GM12801 (cell line): Measurements from ENCODE around the gene COG5.

Experiments
- TF ChIP-seq, protein P1 (sequence below): IDR thresholded peaks from one replicate; pipeline ENCODE4 v1.5.1; 2011; ENCODE audit warnings: control low read depth; ENCODE audit not compliant: insufficient read length; ENCODE audit errors: extremely low read depth

Gene COG5

DNA sequence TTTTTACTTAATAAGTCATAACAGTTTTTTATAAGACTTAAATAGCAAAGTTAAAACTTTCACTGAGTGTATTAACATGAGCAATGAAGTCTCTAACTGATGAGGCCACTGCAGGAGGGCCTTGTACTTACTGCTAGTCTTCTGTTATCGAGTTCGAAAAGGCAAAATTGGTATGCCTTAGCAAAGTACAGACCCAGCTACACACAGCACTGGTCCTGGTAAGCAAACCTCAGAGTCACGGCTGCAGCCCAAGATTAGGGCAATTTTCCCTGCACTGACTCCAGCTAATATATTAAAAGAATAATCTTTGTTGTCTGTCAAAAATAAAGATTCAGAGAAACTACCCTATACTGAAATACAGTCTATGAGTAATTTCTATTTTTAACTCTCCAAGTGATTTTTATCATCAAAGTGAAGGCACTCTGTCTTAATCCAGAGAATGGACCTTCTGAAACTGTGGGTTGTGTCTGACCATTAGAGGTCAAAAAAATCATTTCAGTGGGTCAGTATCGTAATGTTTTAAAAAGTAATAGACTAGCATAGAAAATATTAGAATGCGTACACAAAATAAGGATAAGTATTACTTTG lies 309.2 kb downstream of the COG5 start:
- TF ChIP-seq, protein P1, sequence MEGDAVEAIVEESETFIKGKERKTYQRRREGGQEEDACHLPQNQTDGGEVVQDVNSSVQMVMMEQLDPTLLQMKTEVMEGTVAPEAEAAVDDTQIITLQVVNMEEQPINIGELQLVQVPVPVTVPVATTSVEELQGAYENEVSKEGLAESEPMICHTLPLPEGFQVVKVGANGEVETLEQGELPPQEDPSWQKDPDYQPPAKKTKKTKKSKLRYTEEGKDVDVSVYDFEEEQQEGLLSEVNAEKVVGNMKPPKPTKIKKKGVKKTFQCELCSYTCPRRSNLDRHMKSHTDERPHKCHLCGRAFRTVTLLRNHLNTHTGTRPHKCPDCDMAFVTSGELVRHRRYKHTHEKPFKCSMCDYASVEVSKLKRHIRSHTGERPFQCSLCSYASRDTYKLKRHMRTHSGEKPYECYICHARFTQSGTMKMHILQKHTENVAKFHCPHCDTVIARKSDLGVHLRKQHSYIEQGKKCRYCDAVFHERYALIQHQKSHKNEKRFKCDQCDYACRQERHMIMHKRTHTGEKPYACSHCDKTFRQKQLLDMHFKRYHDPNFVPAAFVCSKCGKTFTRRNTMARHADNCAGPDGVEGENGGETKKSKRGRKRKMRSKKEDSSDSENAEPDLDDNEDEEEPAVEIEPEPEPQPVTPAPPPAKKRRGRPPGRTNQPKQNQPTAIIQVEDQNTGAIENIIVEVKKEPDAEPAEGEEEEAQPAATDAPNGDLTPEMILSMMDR: no peak

DNA sequence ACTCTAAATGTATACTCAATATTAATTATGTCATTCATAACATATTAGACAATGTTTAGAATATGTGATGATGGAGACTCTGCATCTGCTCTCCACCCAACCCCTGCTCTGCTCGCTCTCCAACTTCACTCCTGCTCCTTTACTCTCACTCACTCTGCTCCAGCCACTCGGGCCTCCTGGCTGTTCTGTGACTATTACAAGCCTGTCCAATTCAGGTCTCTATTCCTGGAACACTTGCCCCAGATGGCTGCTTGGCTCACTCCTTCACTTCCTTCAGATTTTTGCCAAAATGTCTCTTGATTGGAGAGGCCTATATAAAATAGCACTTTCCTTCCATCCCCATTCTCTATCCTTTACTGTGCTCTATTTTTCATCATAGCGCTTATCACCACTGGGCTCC lies 310.1 kb downstream of the COG5 start:
- TF ChIP-seq, protein P1: no peak

DNA sequence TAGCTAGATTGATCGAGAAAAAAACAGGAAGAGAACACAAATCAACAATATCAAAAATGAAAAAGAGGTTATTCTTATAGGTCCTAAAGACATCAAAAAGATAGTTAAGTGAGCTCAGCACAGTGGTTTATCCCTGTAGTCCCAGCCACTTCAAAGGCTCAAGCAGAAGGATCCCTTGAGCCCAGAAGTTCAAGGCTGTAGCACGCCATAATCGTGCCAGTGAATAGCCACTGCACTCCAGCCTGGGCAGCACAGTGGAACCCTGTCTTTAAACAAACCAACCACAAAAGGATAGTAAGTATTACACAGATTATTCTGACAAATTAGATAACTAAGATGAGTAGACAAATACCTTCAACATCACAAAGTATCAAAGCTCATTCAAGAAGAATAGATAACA lies 311.8 kb downstream of the COG5 start:
- TF ChIP-seq, protein P1: no peak

DNA sequence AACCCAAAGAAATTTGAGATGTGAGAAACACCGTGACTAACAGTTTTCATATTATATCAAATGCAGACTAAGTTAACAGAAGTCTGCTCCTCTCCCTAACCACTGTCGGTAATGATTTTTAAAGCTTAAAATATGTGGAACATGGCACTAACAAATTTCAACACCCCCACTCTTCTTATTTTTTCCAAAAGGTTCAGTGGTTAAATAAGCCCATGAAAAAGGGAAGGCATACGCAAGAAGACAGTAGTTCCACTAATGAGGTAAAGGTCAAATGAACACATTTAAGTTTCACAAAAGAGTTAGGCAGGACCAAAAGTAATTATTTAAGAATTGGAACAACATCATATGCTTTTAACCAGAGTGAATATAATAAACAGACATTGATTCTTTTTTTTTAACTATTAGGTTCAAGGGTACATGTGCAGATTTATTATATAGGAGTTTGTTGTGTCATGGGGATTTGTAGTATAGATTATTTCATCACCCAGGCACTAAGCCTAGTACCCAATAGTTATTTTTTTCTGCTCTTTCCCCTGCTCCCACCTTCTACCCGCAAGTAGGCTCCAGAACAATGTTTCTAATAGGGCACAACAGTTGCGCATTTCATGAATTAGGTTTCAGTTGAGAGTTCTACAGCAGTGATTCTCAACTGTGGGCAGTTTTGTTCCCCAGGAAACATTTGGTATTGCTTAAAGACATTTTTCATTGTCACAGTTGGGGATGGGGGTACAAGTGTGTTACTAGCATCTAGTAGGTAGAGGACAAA lies 315.0 kb downstream of the COG5 start:
- TF ChIP-seq, protein P1: no peak

DNA sequence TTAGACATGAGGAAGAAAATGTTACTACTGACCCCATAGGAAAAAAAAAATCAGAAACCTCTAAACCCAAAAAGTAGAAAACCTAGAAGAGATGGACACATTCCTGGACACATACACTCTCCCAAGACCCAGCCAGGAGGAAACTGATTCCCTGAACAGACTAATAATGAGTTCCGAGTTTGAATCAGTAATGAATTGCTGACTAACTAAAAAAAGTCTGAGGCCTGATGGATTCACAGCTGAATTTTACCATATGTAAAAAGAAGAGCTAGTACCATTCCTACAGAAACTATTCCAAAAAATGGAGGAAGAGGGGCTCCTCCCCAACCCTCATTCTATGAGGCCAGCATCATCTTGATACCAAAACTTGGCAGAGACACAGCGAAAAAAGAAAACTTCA lies 319.1 kb downstream of the COG5 start:
- TF ChIP-seq, protein P1: no peak

DNA sequence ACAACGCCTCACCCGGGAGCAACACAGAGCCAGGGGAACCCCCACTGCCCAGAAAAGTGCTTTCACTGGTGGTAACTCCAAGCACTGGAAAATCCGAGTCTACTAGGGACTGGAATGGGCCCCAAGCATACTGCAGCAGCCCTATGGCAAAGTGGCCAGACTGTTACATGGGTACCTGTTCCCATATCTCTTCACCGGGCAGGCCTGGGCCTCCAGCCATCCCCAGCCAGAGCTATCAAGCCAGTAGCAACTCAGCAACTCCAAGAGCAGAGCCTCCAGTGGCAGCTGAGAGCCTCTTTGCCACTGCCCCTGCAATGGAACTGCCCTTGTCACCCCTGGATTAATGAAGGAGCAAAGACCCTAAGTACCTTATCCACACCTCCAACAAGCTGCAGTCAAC lies 321.5 kb downstream of the COG5 start:
- TF ChIP-seq, protein P1: no peak

DNA sequence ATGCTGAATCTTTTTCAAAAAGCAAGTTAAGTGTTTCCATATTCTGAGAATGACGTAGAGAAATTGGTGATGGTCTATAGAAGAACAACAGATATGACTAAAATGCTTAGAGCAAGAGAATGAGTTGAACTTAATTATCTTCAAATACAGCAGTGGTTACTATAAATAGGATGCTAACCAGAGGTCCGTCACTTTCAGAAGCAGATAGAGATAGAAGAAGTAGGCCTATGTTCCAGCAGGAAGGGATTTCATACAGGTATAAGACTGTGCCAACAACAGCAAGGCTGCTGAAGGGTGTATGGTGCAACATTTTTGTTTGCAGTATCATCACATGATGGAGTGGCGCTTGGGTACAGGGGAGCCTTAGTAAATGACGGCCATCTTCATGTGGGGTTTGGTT lies 326.3 kb downstream of the COG5 start:
- TF ChIP-seq, protein P1: no peak
